ENCODE measurements around the gene RFTN2.
A peak's percentile ranks its signal among the peaks of the same experiment; 100 is the strongest.

The RFTN2 gene

DNA sequence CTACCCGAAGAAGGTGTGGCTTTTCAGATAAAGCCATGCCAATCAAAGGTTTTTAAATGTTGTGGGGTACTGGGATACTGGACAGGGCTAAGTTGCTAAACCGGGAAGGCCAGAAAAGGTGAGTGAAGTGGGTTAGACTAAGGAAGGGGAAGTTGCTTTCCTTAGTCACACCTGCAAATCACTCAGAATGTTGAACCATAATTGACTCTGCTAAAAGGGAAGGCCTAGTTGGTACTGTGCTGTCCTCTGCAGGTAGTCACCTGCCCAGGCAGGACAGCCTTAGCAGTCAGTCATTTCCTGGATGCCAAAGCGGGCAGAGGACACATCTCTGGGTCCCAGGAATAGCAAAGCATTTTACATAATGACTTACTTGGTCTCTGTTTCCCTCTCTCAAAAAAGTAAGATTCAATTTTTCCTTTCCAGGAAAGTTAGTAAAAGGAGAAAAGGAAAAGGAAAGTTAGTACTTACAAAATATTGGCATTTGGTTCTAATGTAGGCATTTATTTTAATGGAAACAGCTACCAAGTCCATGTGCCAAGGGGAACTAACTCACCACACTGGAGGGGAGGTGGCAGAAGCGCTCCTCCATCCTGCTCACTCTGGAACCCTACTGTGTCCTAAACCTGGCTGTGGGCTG, 60.3 kb downstream of the RFTN2 start:
- H3K4me3 ChIP-seq (ENCODE audit: low read depth, low read length): no peak overlapping the region
- TF ChIP-seq, protein P1, sequence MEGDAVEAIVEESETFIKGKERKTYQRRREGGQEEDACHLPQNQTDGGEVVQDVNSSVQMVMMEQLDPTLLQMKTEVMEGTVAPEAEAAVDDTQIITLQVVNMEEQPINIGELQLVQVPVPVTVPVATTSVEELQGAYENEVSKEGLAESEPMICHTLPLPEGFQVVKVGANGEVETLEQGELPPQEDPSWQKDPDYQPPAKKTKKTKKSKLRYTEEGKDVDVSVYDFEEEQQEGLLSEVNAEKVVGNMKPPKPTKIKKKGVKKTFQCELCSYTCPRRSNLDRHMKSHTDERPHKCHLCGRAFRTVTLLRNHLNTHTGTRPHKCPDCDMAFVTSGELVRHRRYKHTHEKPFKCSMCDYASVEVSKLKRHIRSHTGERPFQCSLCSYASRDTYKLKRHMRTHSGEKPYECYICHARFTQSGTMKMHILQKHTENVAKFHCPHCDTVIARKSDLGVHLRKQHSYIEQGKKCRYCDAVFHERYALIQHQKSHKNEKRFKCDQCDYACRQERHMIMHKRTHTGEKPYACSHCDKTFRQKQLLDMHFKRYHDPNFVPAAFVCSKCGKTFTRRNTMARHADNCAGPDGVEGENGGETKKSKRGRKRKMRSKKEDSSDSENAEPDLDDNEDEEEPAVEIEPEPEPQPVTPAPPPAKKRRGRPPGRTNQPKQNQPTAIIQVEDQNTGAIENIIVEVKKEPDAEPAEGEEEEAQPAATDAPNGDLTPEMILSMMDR (IDR thresholded peaks at IDR 0.05; ENCODE audit: insufficient read depth, low read depth, low read length, missing control alignments): peak; percentile 29
- DNase-seq (ENCODE audit: low read depth): peak; percentile 18

DNA sequence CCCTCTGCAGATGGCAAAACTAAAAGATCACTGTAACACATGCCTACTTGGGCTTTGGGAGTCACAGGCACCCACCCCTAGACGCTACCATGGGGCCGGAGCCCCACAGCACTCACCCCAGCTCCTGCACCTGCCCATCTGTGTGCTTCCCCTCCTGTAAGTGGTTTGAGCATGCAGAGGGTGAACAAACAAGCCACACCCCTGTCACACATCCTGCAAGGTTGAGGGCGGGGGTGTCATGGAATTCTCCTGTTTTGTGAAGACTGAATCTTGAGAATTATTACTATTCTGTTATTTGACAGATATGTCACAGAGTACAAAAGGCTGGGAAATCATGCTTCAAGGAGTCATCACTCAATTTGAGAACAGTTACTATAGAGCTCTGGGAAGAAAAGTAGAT, 60.9 kb downstream of the RFTN2 start:
- H3K4me3 ChIP-seq (ENCODE audit: low read depth, low read length): no peak overlapping the region
- no peak for DNase-seq (ENCODE audit: low read depth)
- TF ChIP-seq, protein P1 (IDR thresholded peaks at IDR 0.05; ENCODE audit: insufficient read depth, low read depth, low read length, missing control alignments): no peak

DNA sequence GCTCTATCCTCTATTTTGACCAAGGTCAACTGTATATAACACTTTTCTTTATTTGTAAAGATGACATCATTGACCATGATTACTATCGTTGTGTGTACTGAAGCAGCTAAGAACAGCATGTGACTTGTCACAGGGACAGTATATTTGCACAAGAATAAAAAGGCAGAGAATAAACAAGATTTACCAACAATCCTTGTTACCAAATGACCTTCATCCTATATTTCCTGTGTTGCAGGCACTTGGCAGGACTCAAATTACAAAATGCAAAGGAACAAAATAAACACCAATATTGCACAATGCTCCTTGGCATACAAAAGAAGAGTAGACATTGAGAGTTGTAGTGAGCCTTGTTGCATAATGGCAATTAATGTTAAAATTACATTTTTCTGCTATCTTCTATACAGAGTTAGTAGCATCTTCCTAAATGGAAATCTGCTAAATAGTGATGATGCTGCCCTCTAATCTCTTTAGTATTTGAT, 61.8 kb downstream of the RFTN2 start:
- DNase-seq (ENCODE audit: low read depth): no peak
- TF ChIP-seq, protein P1 (IDR thresholded peaks at IDR 0.05; ENCODE audit: insufficient read depth, low read depth, low read length, missing control alignments): no peak
- no peak overlapping the region for H3K4me3 ChIP-seq (ENCODE audit: low read depth, low read length)

DNA sequence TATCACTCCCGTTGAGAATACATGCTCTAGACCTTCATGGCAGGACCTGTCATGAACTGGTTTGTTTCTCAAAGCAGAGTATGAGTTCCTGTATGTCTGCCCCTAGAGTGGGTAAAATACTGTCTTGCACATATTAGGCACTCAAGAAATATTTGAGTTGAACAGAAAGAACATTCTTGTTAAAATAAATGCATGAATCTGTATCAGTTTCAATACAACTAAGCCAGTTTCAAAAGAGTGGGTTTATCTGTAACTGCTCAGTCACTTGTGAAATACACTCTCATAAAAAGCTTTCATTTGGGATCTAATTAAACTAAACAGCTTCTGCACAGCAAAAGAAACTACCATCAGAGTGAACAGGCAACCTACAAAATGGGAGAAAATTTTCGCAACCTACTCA, 69.2 kb downstream of the RFTN2 start:
- DNase-seq (ENCODE audit: low read depth): peak; percentile 76
- TF ChIP-seq, protein P1 (IDR thresholded peaks at IDR 0.05; ENCODE audit: insufficient read depth, low read depth, low read length, missing control alignments): no peak
- no peak overlapping the region for H3K4me3 ChIP-seq (ENCODE audit: low read depth, low read length)

DNA sequence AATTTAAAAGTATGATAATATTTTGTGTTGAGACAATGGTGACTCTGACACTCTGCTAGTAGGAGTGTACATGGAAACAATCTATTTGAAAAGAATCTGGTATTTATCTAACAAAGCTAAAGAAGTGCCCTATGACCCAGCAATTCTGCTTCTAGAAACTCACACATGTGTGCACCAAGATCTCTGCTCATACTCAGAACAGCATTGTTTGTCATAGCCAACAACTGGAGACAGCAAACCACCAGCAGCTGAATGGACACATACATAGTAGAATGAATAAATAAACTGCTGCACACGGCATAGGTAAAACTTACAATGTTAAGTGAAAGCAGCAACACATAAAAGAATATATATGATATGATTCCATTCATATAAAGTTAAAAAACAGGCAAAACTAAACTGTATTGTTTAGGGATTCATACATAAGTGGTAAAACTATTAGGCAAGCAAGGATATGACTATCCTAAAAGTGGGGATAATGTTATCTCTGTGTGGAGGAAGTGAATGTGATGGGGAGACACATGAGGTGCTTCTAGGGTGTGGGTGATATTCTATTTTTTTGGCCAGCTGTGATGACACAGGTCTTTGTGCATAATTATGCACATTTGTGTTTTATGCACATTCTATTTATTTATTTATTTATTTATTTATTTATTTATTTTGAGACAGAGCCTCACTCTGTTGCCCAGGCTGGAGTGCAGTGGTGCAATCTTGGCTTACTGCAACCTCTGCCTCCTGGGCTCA, 71.1 kb downstream of the RFTN2 start:
- DNase-seq (ENCODE audit: low read depth): peak; percentile 57
- TF ChIP-seq, protein P1 (IDR thresholded peaks at IDR 0.05; ENCODE audit: insufficient read depth, low read depth, low read length, missing control alignments): no peak

DNA sequence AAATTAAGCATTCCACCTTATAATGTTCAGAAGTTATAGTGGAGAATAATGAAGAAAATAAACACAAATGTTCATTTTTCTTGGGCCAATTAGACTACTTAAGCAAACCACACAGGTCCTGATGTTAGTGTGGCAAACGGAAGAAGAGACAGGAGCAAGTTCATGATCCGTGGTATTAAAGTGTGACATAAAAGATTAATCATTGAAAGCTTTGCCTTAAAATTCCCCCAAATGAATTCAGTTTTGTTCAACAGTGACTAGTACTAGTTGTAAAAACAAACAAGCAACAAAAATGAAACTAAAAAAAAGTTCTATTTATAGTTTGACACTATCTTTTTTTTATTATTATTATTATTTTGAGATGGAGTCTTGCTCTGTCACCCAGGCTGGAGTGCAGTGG, 73.7 kb downstream of the RFTN2 start:
- TF ChIP-seq, protein P1 (IDR thresholded peaks at IDR 0.05; ENCODE audit: insufficient read depth, low read depth, low read length, missing control alignments): no peak
- H3K4me3 ChIP-seq (ENCODE audit: low read depth, low read length): no peak overlapping the region
- no peak for DNase-seq (ENCODE audit: low read depth)

More for the DNA sequence above, 71.1 kb downstream of the RFTN2 start:
- H3K4me3 ChIP-seq (ENCODE audit: low read depth, low read length): no peak overlapping the region
